ENCODE data around the gene MAD2L1.

DNA sequence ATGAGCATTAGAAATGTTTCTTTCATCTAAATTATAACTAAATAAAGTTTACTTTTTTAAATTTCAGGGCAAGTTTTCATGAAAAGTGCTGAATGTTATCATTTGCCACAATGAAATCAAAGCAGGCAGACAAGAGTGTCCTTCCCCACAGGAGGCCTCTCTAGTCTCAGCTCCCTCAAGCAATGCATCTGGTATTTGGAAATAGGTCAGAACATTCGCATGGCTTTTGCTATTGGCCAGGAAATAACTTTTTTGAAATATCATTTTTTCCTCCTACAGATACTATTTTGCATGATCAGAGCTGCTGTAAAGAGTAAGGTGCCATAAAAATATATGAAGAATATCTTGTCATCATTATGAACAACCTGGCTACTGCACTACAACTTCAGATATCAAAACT, 41.1 kb downstream of the MAD2L1 start:
- TF ChIP-seq, protein P1, sequence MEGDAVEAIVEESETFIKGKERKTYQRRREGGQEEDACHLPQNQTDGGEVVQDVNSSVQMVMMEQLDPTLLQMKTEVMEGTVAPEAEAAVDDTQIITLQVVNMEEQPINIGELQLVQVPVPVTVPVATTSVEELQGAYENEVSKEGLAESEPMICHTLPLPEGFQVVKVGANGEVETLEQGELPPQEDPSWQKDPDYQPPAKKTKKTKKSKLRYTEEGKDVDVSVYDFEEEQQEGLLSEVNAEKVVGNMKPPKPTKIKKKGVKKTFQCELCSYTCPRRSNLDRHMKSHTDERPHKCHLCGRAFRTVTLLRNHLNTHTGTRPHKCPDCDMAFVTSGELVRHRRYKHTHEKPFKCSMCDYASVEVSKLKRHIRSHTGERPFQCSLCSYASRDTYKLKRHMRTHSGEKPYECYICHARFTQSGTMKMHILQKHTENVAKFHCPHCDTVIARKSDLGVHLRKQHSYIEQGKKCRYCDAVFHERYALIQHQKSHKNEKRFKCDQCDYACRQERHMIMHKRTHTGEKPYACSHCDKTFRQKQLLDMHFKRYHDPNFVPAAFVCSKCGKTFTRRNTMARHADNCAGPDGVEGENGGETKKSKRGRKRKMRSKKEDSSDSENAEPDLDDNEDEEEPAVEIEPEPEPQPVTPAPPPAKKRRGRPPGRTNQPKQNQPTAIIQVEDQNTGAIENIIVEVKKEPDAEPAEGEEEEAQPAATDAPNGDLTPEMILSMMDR (IDR thresholded peaks at IDR 0.05; ENCODE audit: low read length), result no peak
- TF ChIP-seq EZH2 (optimal IDR thresholded peaks at IDR 0.05; ENCODE audit: low read depth, low read length), result no peak
- no peak for TF ChIP-seq EZH2phosphoT487 (IDR thresholded peaks at IDR 0.05; ENCODE audit: low read length)

Measured in MM.1S (cell line).